Neural progenitor cell (in vitro differentiated cells): Measurements from ENCODE around the gene CPT1B.

Experiments used
- EZH2 ChIP-seq: fragments of 200-600 bp; sonication (generic); IDR thresholded peaks from 2 replicates; pipeline ENCODE4 v1.6.1; 2017; ENCODE audit warnings: antibody characterized with exemption, mild to moderate bottlenecking, moderate library complexity
- EZH2phosphoT487 ChIP-seq: fragments of 200-600 bp; sonication (generic); IDR thresholded peaks from 2 replicates; pipeline ENCODE4 v1.6.1; 2017; ENCODE audit warnings: antibody characterized with exemption
- TF ChIP-seq, protein P1 (sequence below): fragments of 200-600 bp; sonication (generic); IDR thresholded peaks from 2 replicates; pipeline ENCODE4 v1.5.1; 2017; ENCODE audit warnings: antibody characterized with exemption, mild to moderate bottlenecking

DNA sequence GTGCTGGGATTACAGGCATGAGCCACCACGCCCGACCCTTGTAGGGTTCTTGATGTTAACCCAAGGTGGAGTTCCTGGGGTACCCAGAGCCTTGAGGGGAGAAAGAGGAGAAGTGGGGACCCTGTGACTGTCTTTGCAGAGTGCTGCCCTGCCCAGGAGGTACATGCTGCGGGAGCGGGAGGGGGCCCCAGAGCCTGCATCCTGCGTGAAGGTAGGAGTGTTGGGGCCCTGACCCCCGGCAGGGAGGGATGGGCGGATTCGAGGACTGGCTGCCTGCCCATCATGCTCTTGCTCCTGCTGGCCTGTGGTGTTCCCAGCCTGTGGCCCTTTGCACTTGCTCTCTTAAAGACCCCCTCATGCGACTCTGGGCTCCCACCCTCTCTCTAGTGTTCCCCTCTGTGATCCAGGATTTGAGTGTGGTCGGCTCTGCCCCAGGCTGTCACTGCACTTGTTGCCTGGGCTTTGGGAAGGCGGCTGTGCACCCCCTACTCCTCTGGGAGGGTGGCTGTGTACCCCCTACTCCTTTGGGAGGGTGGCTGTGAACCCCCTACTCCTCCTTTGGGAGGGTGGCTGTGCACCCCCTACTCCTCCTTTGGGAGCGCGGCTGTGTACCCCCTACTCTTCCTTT is 57.3 kb downstream of the CPT1B start:
- TF ChIP-seq EZH2phosphoT487 (no peak), EZH2 (no peak)
- TF ChIP-seq, protein P1, sequence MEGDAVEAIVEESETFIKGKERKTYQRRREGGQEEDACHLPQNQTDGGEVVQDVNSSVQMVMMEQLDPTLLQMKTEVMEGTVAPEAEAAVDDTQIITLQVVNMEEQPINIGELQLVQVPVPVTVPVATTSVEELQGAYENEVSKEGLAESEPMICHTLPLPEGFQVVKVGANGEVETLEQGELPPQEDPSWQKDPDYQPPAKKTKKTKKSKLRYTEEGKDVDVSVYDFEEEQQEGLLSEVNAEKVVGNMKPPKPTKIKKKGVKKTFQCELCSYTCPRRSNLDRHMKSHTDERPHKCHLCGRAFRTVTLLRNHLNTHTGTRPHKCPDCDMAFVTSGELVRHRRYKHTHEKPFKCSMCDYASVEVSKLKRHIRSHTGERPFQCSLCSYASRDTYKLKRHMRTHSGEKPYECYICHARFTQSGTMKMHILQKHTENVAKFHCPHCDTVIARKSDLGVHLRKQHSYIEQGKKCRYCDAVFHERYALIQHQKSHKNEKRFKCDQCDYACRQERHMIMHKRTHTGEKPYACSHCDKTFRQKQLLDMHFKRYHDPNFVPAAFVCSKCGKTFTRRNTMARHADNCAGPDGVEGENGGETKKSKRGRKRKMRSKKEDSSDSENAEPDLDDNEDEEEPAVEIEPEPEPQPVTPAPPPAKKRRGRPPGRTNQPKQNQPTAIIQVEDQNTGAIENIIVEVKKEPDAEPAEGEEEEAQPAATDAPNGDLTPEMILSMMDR, result no peak
